ENCODE results near the gene RBP5. TPM values are rescaled to one million over a fixed set of nuclear protein-coding genes. Genes with fewer than 3 reads are reported as not detected.

The RBP5 gene
- total RNA-seq, 4 donors from 2014 or later, result 0.53 to 1.3 TPM; not detected in 2

DNA sequence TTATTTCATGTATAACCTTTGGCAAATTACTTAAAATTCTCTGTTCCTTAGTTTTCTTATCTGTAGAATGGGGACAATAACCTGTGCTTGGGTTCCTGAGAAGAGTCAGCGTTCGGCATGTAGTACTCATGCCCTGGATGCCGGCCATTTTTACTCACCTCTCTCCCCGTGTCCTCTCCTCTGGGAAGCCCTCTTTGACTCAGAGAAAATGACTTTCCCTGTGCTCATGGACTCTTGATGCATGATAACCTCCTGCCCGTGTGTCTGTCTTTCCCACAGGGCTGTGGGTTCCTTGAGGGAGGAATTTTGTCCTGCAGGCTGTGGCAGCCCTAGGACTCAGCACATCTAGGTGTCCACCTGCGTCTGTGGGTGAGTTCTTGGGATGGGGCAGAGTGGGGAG, 13.8 kb downstream of the RBP5 start:
- no peak overlapping the region for H3K4me3 ChIP-seq

GRCh38 chr12:7114008-7114407, 14.7 kb downstream of the RBP5 start:
- no peak for TF ChIP-seq POLR2A (IDR thresholded peaks at IDR 0.05)
- TF ChIP-seq, protein P1, sequence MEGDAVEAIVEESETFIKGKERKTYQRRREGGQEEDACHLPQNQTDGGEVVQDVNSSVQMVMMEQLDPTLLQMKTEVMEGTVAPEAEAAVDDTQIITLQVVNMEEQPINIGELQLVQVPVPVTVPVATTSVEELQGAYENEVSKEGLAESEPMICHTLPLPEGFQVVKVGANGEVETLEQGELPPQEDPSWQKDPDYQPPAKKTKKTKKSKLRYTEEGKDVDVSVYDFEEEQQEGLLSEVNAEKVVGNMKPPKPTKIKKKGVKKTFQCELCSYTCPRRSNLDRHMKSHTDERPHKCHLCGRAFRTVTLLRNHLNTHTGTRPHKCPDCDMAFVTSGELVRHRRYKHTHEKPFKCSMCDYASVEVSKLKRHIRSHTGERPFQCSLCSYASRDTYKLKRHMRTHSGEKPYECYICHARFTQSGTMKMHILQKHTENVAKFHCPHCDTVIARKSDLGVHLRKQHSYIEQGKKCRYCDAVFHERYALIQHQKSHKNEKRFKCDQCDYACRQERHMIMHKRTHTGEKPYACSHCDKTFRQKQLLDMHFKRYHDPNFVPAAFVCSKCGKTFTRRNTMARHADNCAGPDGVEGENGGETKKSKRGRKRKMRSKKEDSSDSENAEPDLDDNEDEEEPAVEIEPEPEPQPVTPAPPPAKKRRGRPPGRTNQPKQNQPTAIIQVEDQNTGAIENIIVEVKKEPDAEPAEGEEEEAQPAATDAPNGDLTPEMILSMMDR (IDR thresholded peaks at IDR 0.05), result no peak
- intact Hi-C loops (cut with DNase I), result no loop called here
- DNase-seq, result no peak

More for the DNA sequence above, 13.8 kb downstream of the RBP5 start:
- Histone ChIP-seq H3K27ac (no peak overlapping the region), H3K36me3 (peaks cover 0 to 39% (median 8%) of the 10 kb centered on the region in 3 donors), H3K9me3 (no peaks in the 10 kb centered on the region), H3K27me3 (no peaks in the 10 kb centered on the region), H3K4me1 (peaks cover under 1 to 32% (median 9%) of the 10 kb centered on the region in 3 donors)
- no peak for DNase-seq
- TF ChIP-seq POLR2A (IDR thresholded peaks at IDR 0.05), result no peak
- TF ChIP-seq, protein P1 (IDR thresholded peaks at IDR 0.05), result no peak
- WGBS, 2 donors, result 85 to 89% methylated on average over 5 to 6 of the region's 6 CpGs
- intact Hi-C loops (cut with DNase I), result no loop called here

GRCh38 chr12:7113389-7113871, 15.3 kb downstream of the RBP5 start:
- intact Hi-C loops (cut with DNase I), result no loop called here
- DNase-seq, result no peak
- Histone ChIP-seq H3K27ac (peak overlapping the region in 1 of 4 donors; percentile 46), H3K4me3 (no peak overlapping the region), H3K9me3 (no peaks in the 10 kb centered on the region), H3K4me1 (peaks cover 7 to 44% (median 15%) of the 10 kb centered on the region in 3 donors), H3K27me3 (no peaks in the 10 kb centered on the region), H3K36me3 (peaks cover 0 to 38% (median 8%) of the 10 kb centered on the region in 3 donors)
- 0 to 8% methylated on average over 1 to 2 of the region's 5 CpGs for WGBS, 2 donors
- TF ChIP-seq, protein P1 (IDR thresholded peaks at IDR 0.05), result peak; percentile 72 to 87 (median 78)
- no peak for TF ChIP-seq POLR2A (IDR thresholded peaks at IDR 0.05)

More at GRCh38 chr12:7114008-7114407, 14.7 kb downstream of the RBP5 start:
- peaks cover 0 to 39% (median 8%) of the 10 kb centered on the region in 3 donors for H3K36me3 ChIP-seq
- no peaks in the 10 kb centered on the region for H3K27me3 ChIP-seq
- peaks cover 7 to 40% (median 15%) of the 10 kb centered on the region in 3 donors for H3K4me1 ChIP-seq
- H3K27ac ChIP-seq, result no peak overlapping the region
- no peaks in the 10 kb centered on the region for H3K9me3 ChIP-seq
- WGBS, 2 donors, result 87 to 91% methylated on average over 11 of the region's 11 CpGs
- H3K4me3 ChIP-seq, result no peak overlapping the region

DNA sequence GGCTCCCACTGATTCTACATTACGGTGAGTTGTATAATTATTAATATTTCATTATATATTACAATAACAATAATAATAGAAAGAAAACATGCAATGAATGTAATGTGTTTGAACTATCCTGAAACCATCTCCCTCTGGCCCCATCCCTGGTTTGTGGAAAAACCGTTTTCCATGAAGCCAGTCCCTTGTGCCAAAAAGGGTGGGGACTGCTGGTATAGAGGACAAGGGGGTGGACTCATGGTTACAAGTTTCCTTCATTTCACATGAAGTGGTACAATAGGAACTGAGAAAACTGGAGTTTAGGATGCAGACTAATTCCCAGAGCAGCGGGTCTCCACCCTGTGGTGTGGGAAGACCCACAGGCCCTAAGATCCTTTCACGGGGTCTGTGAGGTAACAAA, 16.6 kb downstream of the RBP5 start:
- intact Hi-C loops (cut with DNase I), result no loop called here

GRCh38 chr12:7110661-7111060, 18.0 kb downstream of the RBP5 start:
- TF ChIP-seq, protein P1 (IDR thresholded peaks at IDR 0.05), result no peak
- no peak for TF ChIP-seq POLR2A (IDR thresholded peaks at IDR 0.05)
- WGBS, 2 donors, result 69 to 83% methylated on average over 5 of the region's 5 CpGs
- DNase-seq, result no peak
- Histone ChIP-seq H3K9me3 (no peaks in the 10 kb centered on the region), H3K36me3 (peaks cover 0 to 10% (median 8%) of the 10 kb centered on the region in 3 donors), H3K4me1 (peaks cover 15 to 63% (median 22%) of the 10 kb centered on the region in 3 donors), H3K27me3 (no peaks in the 10 kb centered on the region), H3K4me3 (no peak overlapping the region), H3K27ac (peak overlapping the region in 1 of 4 donors; percentile 30)
- intact Hi-C loops (cut with DNase I), result no loop called here

More for the DNA sequence above, 16.6 kb downstream of the RBP5 start:
- WGBS, 2 donors, result 47 to 63% methylated on average over 4 of the region's 4 CpGs
- H3K27ac ChIP-seq, result peak overlapping the region in 3 of 4 donors; percentile 45 to 58 (median 46)
- peaks cover 0 to 24% (median 8%) of the 10 kb centered on the region in 3 donors for H3K36me3 ChIP-seq
- H3K4me1 ChIP-seq, result peaks cover 15 to 58% (median 20%) of the 10 kb centered on the region in 3 donors
- no peaks in the 10 kb centered on the region for H3K9me3 ChIP-seq
- TF ChIP-seq POLR2A (IDR thresholded peaks at IDR 0.05), result no peak
- TF ChIP-seq, protein P1 (IDR thresholded peaks at IDR 0.05), result no peak
- H3K4me3 ChIP-seq, result no peak overlapping the region
- H3K27me3 ChIP-seq, result no peaks in the 10 kb centered on the region
- no peak for DNase-seq
